DND-41 (cell line): ENCODE measurements around the gene ACADM.
"Not testable (repeated sequence)": the region's sequence is repeated elsewhere in the genome, so short reads cannot be mapped to it uniquely, and the experiment has no call there.

Experiments used
- ATAC-seq: fragments of 200-7000 bp; cut with Tn5 transposase; 3 replicates; pipeline ENCODE4 v1.9.1; 2021; ENCODE audit warnings: low read depth; ENCODE audit not compliant: insufficient read depth
- DNase-seq: peaks from one replicate; pipeline ENCODE4 v3.0.0-alpha.2; 2020
- H2AFZ ChIP-seq: 2 replicates; pipeline ENCODE4 v1.6.0; 2012; ENCODE audit warnings: low read depth, low read length
- H3K27ac ChIP-seq: 2 replicates; pipeline ENCODE4 v1.5.1; 2012; ENCODE audit warnings: low read length, inconsistent platforms
- H3K27me3 ChIP-seq: fragments of 200-600 bp; sonication (generic); 2 replicates; pipeline ENCODE4 v1.6.0; 2012; ENCODE audit warnings: low read length, mild to moderate bottlenecking, inconsistent platforms; ENCODE audit not compliant: insufficient read depth, poor library complexity
- H3K36me3 ChIP-seq: 2 replicates; pipeline ENCODE4 v1.5.1; 2012; ENCODE audit warnings: low read length, inconsistent platforms; ENCODE audit not compliant: insufficient read depth
- H3K4me1 ChIP-seq: 2 replicates; pipeline ENCODE4 v1.5.1; 2012; ENCODE audit warnings: mild to moderate bottlenecking, low read length; ENCODE audit not compliant: insufficient read depth
- H3K4me2 ChIP-seq: 2 replicates; pipeline ENCODE4 v1.6.0; 2012; ENCODE audit warnings: mild to moderate bottlenecking, moderate library complexity, low read length, inconsistent platforms; ENCODE audit not compliant: insufficient read depth
- H3K4me3 ChIP-seq, 2 experiments: fragments of 200-600 bp in 1 of 2; shearing (Covaris generic) in 1 of 2; 2 replicates each; pipeline ENCODE4 v1.5.1; 2012 to 2016; ENCODE audit warnings: inconsistent platforms in 2 of 2, low read length in 2 of 2, mild to moderate bottlenecking in 2 of 2, low read depth in 1 of 2, moderate library complexity in 1 of 2
- H3K79me2 ChIP-seq: 2 replicates; pipeline ENCODE4 v1.6.0; 2012; ENCODE audit warnings: low read length, inconsistent platforms; ENCODE audit not compliant: insufficient read depth
- H3K9ac ChIP-seq: 2 replicates; pipeline ENCODE4 v1.6.0; 2012; ENCODE audit warnings: low read depth, mild to moderate bottlenecking, inconsistent platforms, low read length, moderate library complexity
- H3K9me3 ChIP-seq: 2 replicates; pipeline ENCODE4 v1.5.1; 2012; ENCODE audit warnings: low read length, moderate library complexity, mild to moderate bottlenecking, inconsistent platforms; ENCODE audit not compliant: insufficient read depth, severe bottlenecking
- H4K20me1 ChIP-seq: 2 replicates; pipeline ENCODE4 v1.6.0; 2012; ENCODE audit warnings: low read length; ENCODE audit not compliant: insufficient read depth
- EZH2 ChIP-seq: IDR thresholded peaks from 3 replicates; pipeline ENCODE4 v1.6.1; 2012; ENCODE audit warnings: borderline replicate concordance, low read depth, mild to moderate bottlenecking, moderate library complexity, low read length, inconsistent platforms; ENCODE audit not compliant: severe bottlenecking
- TF ChIP-seq, protein P1 (sequence below): IDR thresholded peaks from 2 replicates; pipeline ENCODE4 v1.5.1; 2012; ENCODE audit warnings: borderline replicate concordance, low read length, moderate library complexity, mild to moderate bottlenecking; ENCODE audit not compliant: poor library complexity, severe bottlenecking; ENCODE audit errors: extremely low read depth

ACADM gene

GRCh38 chr1:75771978-75772377 is 47.5 kb downstream of the ACADM start:
- H3K36me3 ChIP-seq = no peaks in the 10 kb centered on the region
- DNase-seq = no peak

DNA sequence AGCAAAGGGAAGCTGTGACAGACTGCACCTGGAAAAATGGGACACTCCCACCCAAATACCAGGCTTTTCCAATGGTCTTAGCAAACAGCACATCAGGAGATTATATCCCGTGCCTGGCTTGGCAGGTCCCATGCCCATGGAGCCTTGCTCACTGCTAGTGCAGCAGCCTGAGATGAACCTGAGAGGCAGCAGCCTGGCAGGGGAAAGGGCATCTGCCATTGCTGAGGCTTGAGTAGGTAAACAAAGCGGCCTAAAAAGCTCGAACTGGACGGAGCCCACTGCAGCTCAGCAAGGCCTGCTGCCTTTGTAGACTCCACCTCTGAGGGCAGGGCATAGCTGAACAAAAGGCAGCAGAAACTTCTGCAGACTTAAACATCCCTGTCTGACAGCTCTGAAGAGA is 53.3 kb downstream of the ACADM start:
- H3K36me3 ChIP-seq, H3K27ac ChIP-seq, ATAC-seq, H3K79me2 ChIP-seq, H3K4me1 ChIP-seq, H2AFZ ChIP-seq, H3K4me2 ChIP-seq, H3K4me3 ChIP-seq, DNase-seq, H3K9ac ChIP-seq, H4K20me1 ChIP-seq, H3K9me3 ChIP-seq, H3K27me3 ChIP-seq: not testable (repeated sequence)

More at GRCh38 chr1:75771978-75772377, 47.5 kb downstream of the ACADM start:
- no peak for ATAC-seq
- Histone ChIP-seq H3K79me2 (no peaks in the 10 kb centered on the region), H3K4me3 (no peak overlapping the region), H4K20me1 (no peaks in the 10 kb centered on the region), H3K4me1 (no peaks in the 10 kb centered on the region), H2AFZ (no peak overlapping the region), H3K27ac (no peak overlapping the region), H3K27me3 (no peaks in the 10 kb centered on the region), H3K4me2 (no peak overlapping the region), H3K9ac (no peak overlapping the region), H3K9me3 (no peaks in the 10 kb centered on the region)
- no peak for TF ChIP-seq EZH2
- TF ChIP-seq, protein P1, sequence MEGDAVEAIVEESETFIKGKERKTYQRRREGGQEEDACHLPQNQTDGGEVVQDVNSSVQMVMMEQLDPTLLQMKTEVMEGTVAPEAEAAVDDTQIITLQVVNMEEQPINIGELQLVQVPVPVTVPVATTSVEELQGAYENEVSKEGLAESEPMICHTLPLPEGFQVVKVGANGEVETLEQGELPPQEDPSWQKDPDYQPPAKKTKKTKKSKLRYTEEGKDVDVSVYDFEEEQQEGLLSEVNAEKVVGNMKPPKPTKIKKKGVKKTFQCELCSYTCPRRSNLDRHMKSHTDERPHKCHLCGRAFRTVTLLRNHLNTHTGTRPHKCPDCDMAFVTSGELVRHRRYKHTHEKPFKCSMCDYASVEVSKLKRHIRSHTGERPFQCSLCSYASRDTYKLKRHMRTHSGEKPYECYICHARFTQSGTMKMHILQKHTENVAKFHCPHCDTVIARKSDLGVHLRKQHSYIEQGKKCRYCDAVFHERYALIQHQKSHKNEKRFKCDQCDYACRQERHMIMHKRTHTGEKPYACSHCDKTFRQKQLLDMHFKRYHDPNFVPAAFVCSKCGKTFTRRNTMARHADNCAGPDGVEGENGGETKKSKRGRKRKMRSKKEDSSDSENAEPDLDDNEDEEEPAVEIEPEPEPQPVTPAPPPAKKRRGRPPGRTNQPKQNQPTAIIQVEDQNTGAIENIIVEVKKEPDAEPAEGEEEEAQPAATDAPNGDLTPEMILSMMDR = no peak

DNA sequence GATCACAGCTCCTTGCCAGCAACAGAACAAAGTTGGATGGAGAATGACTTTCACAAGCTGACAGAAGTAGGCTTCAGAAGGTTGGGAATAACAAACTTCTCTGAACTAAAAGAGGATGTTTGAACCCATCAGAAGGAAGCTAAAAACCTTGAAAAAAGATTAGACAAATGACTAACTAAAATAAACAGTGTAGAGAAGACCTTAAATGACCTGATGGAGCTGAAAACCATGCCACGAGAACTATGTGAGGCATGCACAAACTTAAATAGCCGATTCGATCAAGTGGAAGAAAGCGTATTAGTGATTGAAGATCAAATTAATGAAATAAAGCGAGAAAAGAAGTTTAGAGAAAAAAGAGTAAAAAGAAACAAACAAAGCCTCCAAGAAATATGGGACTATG is 54.2 kb downstream of the ACADM start:
- H3K4me1 ChIP-seq, H3K4me2 ChIP-seq, DNase-seq, H2AFZ ChIP-seq, H3K36me3 ChIP-seq, H3K9me3 ChIP-seq, H3K27ac ChIP-seq, H4K20me1 ChIP-seq, H3K4me3 ChIP-seq, H3K79me2 ChIP-seq, ATAC-seq, H3K27me3 ChIP-seq, H3K9ac ChIP-seq: not testable (repeated sequence)

DNA sequence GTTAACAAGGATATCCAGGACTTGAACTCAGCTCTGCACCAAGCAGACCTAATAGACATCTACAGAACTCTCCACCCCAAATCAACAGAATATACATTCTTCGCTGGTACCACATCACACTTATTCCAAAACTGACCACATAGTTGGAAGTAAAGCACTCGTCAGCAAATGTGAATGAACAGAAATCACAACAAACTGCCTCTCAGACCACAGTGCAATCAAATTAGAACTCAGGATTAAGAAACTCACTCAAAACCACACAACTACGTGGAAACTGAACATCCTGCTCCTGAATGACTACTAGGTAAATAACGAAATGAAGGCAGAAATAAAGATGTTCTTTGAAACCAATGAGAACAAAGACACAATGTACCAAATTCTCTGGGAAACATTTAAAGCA is 55.7 kb downstream of the ACADM start:
- H3K4me3 ChIP-seq, H3K9ac ChIP-seq, H3K4me1 ChIP-seq, H3K4me2 ChIP-seq, H3K27ac ChIP-seq, H4K20me1 ChIP-seq, H3K36me3 ChIP-seq, H3K79me2 ChIP-seq, DNase-seq, ATAC-seq, H3K27me3 ChIP-seq, H2AFZ ChIP-seq, H3K9me3 ChIP-seq: not testable (repeated sequence)

GRCh38 chr1:75783920-75784319 is 59.4 kb downstream of the ACADM start:
- H3K4me3 ChIP-seq = peak overlapping the region; percentile 21 to 98; a peak in 3 of 4 replicates
- peak overlapping the region; percentile 87 for H3K4me2 ChIP-seq
- not testable (repeated sequence) for DNase-seq, H3K9me3 ChIP-seq, ATAC-seq, H3K27me3 ChIP-seq
- H2AFZ ChIP-seq = peak overlapping the region; percentile 79; the same call in 1 of the 2 replicates
- H3K9ac ChIP-seq = peak overlapping the region; percentile 93
- H4K20me1 ChIP-seq = peaks cover 20% of the 10 kb centered on the region; the same call in 1 of the 2 replicates
- peak overlapping the region; percentile 85; the same call in 1 of the 2 replicates for H3K27ac ChIP-seq
- peaks cover 35% of the 10 kb centered on the region for H3K4me1 ChIP-seq
- peaks cover 21% of the 10 kb centered on the region for H3K36me3 ChIP-seq
- H3K79me2 ChIP-seq = peaks cover 38% of the 10 kb centered on the region
